Retinal pigment epithelial cell (primary cell): ENCODE measurements around the gene ACTL10.
A peak's percentile ranks its signal among the peaks of the same experiment; 100 is the strongest.

ENCODE experiments used
- DNase-seq: peaks from one replicate; pipeline ENCODE4 v3.0.0-alpha.2; 2010; ENCODE audit warnings: low read depth
- H3K4me3 ChIP-seq: 2 replicates; pipeline ENCODE4 v1.5.1; 2011; ENCODE audit warnings: mild to moderate bottlenecking, low read length, control low read depth, moderate library complexity
- CTCF ChIP-seq: conservative IDR thresholded peaks from 2 replicates; pipeline ENCODE4 v1.5.1; 2011; ENCODE audit warnings: low read depth, low read length, control low read depth, inconsistent platforms

Gene ACTL10

GRCh38 chr20:33658929-33659328 lies 7.8 kb upstream of the ACTL10 start:
- TF ChIP-seq CTCF = no peak
- DNase-seq = no peak
- no peak overlapping the region for H3K4me3 ChIP-seq

GRCh38 chr20:33659341-33660034 lies 7.3 kb upstream of the ACTL10 start:
- no peak for DNase-seq
- TF ChIP-seq CTCF = no peak
- H3K4me3 ChIP-seq = no peak overlapping the region

- DNase-seq = no peak
- TF ChIP-seq CTCF = no peak
- H3K4me3 ChIP-seq = no peak overlapping the region
Measured at GRCh38 chr20:33660035-33660684, 6.6 kb upstream of the ACTL10 start.

- no peak for TF ChIP-seq CTCF
- H3K4me3 ChIP-seq = no peak overlapping the region
- DNase-seq = no peak
Measured at GRCh38 chr20:33660685-33661058, 6.1 kb upstream of the ACTL10 start.

- no peak for TF ChIP-seq CTCF
- peak within 1 kb of the TSS; percentile 73 for H3K4me3 ChIP-seq
- DNase-seq = no peak
Measured at GRCh38 chr20:33662172-33662571, 4.6 kb upstream of the ACTL10 start, which contains the start of gene C20orf144. Gene C20orf144, plus strand, starts transcription at chr20:33662327. Its CDS starts 19 bp downstream, at chr20:33662346.

GRCh38 chr20:33663161-33664084 lies 3.3 kb upstream of the ACTL10 start:
- TF ChIP-seq CTCF = no peak
- DNase-seq = no peak
- peak overlapping the region; percentile 73 for H3K4me3 ChIP-seq
